ENCODE data around the gene STS.
"Not testable (repeated sequence)": the region's sequence is repeated elsewhere in the genome, so short reads cannot be mapped to it uniquely, and the experiment has no call there.

The STS gene

DNA sequence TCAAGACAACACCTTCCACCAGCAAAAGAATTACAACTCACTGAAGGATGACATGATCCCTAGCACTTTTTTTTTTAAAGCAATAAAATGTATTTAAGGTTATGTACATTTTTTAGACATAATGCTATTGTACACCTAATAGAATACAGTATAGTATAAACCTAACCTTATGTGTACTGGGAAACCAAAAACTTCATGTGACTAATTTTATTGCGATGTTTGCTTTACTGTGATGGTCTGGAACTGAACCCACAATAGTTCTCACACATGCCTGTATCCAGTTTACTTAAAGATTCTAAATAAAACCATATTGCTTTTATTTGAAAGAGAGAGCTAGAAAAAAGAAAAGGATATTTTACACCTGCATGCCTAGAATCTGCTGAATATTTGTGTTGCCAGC lies 4.4 kb upstream of the STS start:
- DNase-seq: no peak

DNA sequence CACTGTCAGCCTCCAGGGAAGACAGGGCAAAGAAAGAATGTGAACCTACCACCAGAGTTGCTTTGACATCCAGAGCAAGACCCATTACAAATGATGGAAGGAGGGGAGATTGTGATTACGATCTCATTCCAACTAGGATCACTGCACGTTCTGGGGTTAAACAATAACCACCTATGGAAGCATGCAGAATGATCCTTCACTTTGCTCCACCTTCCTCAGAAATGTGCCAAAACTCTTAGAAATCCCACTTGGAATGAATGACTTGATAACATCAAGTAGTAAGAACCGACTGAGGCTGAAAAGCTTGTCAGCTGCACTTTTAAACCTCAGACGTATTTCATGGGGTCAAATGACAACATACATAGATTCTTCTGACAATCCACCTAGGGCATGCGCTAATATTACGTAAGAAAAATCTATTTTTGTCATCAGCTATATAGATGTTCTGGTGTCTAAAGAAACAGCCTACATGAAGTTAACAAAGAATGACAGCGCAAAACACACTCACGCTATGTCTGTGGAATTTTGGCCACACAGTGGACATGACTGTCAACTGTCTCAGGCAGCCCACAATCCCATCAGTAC lies 3.5 kb upstream of the STS start:
- no peak for DNase-seq

DNA sequence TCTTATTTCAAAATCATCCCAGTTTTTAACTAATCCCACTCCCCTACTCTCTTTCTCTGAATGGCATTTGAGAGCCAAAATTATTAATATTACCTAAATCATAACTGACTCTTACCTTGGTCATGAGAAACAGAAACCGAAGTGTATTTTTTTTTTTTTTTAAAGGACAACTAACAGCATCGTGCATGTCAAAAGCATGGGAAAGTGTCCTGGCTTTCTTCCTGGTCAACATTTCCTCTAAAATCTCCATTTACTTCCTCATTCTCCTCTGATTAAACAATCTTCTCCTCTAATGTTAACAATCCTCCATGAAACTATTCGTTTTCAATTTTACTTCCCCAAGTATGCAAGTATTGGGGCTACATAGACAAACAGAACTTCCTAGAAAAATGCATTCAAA lies 2.1 kb upstream of the STS start:
- no peak for DNase-seq

DNA sequence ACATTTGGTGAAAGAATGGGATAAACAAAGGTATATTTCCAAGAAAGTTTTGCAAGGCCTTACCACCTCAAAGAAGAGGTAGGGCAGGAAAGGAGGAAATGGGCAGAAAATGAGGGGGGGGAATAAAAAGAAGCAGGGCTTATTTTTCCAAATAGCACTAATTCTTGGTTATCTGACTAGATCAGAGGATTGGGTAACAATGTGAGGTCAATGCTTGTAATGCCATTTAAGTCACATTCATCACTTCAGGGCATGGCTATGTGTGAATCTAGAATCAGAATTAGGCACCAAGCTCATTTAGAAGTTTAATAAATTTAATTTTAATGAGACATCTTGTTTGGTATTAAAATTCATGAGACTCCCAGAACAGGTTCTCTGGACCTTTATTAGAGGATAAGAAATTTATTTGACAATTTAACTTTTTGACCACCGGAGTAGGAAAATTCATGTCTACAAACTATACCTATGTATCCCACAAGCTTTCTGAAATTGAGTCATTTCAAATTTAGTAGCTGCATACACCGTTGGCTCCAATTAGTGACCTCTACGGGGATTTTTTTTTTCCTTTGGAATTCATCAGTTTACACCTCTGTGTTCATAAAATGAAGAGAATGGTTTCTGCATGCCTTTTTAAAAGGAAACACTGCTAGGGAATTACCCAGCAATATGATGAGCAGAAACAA lies 1.4 kb upstream of the STS start:
- DNase-seq: no peak

DNA sequence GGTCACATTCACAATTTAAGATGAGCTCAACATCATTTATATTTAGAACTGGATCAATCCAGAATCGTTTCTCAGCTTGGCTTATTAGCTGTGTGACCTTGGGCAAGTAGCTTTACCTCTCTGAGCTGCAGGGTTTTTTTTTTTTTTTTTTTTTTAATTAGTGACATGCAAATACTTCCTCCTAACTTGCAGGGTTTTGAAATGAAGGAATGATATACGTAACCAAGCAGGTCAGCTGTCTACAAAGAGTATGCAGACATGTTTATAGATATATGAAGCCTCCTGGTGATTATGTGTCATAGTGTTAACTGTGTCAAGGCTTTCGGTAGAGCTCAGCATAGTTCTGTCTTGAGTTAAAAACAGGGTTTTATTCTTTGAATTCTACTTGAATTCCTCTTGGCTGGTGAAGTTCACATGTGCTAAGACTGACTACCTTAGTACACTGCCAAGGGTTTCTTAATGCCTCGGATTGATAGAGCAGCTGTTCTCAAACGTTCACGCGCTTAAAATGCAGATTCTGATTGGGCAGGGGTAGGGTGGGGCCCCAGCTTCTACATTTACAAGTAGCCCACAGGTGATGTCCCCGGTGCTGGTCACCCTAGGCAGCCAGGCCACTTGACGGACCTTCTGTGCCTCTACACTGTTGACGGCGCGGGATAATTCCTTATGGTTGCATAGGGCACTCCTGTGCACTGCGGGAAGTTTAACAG lies 654 bp upstream of the STS start:
- DNase-seq: no peak

DNA sequence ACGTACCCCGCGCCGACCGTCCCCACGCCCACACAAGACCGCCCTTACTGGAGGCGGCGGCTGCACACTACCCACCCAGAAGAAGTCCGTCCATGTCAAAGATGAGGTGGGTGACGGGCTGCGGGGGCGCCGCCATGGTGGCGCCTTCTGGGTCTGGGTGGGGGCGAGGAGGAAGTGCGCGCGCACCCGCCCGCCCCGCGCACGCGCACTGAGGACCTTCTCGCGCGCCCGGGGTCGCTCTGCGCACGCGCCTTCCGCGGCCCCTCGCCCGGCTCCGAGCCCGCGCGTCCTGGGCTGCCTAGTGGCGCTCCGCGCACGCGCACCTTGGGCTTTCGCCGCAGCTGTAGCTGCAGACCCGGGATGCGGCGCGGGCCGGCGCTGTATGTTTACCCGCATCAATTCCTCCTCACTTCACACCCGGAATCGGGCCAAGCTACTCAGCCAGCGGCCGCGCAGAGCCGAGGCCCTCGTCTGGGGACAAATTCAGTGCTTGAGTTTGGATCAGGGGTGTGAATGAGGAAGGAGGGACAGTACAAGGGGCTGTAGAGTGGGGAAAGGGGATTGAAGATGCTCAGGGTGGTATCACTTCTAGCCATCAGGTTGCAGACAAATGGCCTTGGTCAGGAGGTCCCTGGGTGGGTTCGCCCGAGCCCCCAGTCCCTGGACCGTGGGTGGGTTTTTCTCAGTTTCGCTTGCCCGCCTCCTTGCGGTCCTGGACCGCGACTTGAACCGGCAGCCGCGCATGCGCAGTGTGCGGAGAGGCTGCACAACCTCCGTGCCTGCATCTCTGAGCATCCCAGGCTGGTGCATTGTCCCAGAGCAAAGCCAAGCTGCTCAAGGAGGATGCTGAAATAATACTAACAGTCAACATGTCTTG lies 704 bp downstream of the STS start, which contains the start of gene PUDP:
Gene PUDP (minus strand): TSS at position 176 of the 877 bp plus-strand sequence. CDS start 40 bp downstream, at position 136.
- DNase-seq: peak; percentile 31

DNA sequence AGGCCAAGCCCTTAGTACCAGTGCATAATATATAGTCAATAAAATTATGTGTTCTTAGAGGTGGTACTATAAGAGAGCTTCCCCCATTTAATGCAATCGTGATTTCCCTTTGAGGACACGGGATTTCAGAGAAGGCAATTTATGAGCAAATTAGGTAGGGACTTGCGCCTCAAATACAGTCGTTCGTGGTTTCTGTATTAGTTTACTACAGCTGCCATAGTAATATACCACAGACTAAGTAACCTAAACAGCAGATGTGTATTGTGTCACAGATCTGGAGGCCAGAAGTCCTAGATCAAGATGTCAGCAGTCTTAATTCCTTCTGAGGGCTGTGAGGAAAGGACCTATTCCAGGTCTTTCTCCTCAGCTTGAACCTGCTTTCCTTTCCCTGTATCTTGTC lies 1.9 kb downstream of the STS start:
- DNase-seq: no peak

DNA sequence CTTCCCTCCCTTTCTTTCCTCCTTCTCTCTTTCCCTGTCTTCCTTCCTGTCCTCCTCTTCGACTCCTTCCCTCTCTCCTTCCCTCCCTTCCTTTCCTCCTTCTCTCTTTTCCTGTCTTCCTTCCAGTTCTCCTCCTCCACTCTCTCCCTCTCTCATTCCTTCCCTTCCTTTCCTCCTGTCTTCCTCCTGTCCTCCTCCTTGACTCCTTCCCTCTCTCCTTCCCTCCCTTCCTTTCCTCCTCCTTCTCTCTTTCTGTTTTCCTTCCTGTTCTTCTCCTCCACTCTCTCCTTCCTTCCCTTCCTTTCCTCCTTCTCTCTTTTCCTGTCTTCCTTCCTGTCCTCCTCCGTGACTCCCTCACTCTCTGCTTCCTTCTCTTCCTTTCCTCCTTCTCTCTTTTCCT lies 5.7 kb downstream of the STS start:
- no peak for DNase-seq

DNA sequence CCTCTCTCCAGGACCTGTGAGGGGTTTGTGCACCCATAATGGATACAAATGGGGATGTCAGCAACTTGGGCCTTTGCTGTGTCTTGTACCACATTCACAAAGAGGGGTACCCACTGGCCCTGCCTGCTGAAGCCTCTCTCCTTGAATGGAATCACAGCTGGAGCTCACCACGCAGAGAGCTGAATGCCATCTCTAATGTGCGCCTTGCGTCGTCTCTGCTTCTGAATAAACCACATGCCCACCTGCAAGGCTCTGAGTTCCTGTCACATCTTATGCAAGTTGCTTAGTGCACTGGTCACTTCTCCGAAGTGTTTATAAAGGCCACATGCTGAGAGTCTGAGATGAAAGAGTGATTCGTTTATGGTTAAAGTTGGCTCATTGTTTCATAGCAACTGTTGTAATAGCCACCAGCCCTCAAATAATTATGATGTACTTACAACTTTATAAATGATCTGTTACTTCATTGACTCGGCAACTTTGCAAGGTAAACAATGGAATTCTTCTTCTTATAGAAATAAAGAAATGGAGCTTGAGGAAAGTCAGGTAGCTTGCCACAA lies 6.6 kb downstream of the STS start:
- no peak for DNase-seq

DNA sequence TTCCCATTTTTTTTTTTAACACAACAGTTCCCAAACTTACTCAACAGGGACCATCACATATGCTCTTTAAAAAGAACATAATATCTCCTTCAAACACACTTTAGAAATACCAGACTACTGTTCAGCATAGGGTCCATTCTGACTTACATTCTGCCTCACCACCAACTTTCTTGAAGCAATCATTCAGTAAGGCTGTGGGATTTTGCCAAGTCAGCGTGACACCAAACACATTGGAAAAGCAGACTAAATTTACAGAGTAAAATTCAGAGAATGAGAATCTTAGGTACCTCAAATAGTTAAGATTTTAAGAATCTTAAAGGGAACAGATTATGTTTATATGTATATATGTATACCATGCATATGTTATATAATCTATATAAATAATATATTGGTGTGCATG lies 7.7 kb downstream of the STS start:
- no peak for DNase-seq

DNA sequence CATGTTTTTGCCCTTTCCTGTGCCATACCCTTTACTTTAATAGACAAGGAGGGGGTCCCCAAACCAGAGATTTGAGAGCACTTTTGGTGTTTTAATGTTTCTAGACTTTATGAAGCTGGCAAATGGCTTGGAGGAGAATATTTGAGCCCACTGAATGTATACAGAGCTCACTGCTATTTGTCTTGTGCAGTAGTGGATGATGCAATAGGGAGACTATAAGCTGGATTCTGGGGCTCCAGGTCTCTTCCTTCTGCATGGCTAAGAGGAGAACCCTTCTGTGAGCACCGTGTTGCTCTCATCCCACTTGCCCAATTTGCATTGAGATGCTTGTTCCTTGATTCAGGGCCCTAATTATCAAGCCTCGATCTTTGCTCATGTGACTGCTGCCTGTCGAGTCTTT lies 9.4 kb downstream of the STS start:
- DNase-seq: no peak

DNA sequence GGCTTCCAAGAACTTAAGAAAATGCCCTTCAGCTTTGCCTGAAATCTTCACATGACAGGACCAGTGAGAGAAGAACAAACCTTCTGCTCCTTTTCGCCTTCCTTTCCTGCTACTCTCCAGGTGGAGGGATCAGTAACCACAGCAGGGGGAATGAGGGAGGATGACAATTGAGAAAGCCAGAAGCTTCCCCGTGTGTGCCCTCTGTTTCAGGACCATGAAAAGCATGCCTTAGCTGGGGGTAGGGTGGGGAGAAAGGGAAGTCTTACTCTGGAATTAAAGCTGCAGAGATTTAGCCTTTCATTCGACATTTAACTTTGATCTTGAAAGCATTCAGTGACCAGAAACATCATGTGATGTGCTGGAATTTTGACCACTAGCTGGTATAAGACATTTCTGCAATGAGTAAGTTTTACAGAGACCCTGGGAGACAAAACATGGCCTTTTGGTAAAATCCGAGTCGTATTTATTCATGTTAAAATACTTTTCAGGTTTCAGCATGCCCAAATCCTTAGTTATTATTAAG lies 11.0 kb downstream of the STS start:
- DNase-seq: no peak

DNA sequence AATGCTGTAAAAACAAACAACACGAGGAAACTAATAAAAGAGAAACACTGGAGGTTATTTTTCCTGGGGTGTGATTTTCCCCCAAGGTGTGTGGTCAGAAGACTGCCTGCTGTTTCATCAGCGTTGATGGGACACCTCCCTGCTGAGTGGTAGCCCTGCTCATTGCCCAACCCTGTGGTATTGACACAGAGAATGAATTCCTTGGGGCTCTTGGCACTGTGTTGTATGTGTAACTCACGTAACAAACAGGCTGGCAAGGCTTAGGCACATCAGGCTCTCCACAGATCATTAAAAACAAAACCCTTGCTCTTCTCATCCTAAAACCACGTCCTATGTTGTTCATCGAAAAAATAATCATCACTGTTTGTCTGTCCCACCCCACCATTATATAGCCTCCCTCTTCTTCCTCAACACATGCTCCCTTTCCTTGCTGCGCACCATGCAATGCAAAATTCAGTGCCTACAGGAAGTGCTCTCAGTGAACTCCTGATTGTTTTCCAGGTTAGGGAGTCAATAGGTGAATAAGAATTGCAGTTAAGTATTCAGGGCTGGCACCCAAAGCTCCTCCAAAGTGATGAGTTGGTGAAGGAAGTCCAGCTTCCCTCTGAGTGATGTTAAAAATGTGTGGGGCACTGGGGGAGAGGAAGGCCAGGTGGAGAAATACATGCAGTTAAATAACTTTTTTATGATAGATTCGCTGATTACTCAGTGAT lies 11.8 kb downstream of the STS start:
- no peak for DNase-seq

DNA sequence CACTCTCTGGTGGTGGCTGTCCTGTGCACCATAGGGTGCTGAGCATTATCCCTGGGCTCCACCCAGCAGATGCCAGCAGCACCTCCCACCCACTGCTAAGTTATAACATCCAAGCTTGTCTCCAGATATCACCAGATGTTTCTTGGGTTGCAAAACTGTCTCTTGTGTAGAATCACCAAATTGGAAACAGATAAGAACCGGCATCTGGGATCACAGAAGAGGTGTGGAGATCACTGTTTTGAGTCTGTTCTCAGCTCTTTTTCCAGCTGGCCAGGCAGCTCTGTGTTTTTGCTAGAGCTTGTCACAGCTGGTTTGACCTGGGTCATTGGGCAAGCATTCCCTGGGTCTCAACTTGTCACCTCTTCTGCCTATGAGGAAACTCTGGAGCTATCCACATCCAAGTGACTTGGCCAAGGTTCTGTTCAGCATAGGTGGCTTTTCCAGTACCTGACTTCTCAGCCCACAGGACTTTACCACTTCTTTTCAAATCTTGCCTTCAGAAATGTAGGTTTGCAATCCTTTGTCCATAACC lies 15.7 kb downstream of the STS start:
- DNase-seq: no peak

DNA sequence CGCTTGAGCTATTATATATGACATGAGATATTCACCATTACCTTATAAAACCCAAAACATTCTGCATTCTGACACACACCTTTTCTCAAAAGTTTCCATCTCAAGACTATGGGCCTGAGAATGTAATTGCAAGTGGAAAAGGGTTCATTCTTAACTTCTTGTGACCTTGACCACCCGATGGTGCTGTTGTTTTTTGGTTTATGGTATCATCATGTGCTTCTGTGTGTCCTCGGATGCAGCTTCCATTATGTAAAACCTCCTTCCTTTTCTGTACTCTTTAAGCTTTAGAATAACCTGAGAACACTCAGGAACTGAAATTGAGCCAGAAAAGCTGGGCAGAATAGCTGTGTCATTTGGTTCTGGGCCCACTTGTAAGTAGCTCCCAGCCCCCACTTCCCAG lies 16.7 kb downstream of the STS start:
- no peak for DNase-seq

DNA sequence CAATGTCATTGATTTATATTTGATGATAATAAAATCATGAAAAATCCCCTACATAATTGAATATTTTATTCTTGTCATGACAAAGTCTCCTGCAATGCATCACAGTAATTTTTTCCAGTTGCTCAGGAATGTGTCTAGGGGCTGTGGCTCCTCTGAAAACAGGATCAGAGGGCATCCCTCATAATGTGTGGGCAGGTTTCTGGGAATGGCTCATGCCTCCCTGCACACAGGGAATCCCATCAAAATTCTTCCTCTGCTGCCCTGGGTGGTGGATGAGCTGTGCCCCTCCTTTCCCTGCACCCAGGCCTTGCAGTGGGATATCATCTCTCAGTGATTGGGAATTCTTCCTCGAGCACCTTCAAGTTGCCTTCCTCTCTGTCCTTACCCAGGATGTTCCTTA lies 20.9 kb downstream of the STS start:
- no peak for DNase-seq

DNA sequence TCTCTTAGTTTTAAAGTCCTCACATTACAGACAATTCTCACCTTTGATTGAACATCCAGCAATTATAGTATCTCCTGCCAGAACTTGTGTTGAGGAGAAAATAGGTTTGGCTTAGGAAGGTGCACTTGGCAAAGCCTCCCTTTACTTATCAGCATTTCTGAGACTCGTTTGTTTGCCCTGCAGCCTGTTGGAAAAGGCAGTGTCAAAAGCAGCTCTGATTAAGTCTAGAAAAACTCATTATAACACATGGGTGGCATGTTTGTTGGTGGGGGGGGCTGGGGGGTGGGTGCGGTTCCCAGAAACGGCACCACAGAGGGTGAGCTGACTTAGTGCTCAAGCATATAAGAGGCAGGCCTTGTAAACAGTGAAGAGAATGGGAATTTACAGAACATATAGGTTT lies 22.1 kb downstream of the STS start:
- DNase-seq: no peak

DNA sequence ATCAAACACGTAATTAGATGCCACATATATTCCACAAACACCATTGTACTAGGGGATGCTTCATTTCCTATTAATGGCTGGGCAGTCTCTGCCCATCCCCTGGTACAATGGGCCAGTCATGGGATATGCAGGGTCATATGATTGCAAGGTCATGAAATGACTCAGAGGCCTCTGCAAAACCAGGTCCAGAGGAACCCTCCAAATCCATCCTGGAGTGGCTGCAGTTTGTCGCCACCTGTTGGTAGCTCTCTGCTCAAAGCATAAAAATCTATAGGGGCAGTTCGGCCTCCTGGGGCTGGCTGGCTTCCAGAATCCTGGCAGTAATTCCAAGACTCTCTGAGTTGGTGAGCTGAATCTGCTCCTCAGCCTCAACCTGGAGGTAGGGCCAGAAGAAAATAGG lies 23.4 kb downstream of the STS start:
- DNase-seq: no peak

DNA sequence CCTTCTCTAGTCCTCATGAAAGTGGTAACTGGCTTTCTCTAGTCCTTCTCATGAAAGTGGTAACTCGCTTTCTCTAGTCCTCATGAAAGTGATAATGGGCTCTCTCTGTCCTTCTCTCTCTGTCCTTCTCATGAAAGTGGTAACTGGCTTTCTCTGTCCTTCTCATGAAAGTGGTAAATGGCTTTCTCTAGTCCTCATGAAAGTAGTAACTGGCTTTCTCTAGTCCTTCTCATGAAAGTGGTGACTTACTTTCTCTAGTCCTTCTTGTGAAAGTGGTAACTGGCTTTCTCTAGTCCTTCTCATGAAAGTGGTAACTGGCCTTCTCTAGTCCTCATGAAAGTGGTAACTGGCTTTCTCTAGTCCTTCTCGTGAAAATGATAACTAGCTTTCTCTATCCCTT lies 31.3 kb downstream of the STS start:
- not testable (repeated sequence) for DNase-seq

DNA sequence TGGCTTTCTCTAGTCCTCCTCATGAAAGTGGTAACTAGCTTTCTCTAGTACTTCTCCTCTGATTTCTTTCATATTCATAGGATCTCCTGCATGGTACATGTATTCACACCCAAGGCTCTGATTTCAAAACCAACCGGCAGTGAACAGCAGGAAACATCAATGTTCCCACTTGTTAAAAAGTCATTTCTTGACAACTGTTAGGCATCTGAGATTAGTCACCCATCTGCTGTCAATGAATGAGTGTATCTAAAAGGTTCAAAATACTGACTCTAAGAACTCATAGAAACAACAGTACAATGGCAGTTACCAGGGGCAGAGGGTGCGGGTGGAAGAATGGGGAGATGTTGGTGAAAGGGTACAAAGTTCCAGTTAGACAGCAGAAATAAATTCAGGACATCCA lies 31.9 kb downstream of the STS start:
- DNase-seq: no peak

DNA sequence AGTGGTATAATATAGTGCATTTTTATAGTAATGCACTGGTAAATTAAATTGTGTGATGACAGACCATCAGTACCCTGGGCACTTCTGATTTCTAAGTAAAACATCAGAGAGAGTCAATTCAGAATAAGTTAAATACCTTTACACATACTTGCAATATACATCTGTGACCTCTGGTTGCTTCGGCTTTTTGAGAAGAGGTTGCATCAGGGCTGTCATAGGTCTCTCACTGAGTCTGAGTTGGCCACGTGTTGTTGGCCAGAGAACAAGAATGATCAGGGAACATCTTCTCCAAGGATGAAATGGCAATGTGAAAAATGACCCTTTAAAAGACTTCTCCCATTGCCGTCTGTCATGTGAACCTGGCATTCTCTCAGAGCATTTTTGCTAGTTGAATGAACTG lies 37.3 kb downstream of the STS start:
- no peak for DNase-seq

DNA sequence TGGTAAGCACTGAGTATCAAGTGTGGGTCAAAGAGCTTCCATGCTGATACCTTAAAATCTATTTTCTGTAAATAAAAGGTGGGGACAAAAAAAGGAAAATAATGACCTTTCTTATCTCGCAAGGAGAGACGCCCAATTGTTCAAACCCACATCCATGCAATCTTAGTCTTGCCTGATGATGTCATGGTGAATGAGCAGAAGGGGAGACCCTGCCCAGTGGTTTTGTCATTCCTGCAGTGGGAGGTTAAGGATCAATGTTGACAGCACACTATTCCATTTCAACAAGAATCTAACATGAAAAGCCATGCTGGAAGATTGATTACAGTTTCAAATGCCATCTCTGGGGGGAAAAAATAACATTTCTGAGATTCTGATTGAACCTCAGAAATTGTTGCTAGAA lies 41.2 kb downstream of the STS start:
- no peak for DNase-seq

Measured in KG1 (cell line).